Sigmoid colon (tissue), 7 donors: ENCODE data around the gene SPG7. TPM values are rescaled to one million over a fixed set of nuclear protein-coding genes. Genes with fewer than 3 reads are reported as not detected.

ENCODE experiments used
- DNase-seq: peaks from one replicate; pipeline ENCODE4 v3.0.0-alpha.2; 2019
- H3K27ac ChIP-seq, 4 donors: fragments of 200-600 bp; sonication (generic); one replicate each; pipeline ENCODE4 v1.5.1; 2016 to 2019; ENCODE audit warnings: mild to moderate bottlenecking in 1 of 4
- H3K27me3 ChIP-seq, 3 donors: fragments of 200-600 bp; sonication (generic); one replicate each; pipeline ENCODE4 v1.5.1; 2019; ENCODE audit warnings: mild to moderate bottlenecking in 1 of 3
- H3K36me3 ChIP-seq, 4 donors: fragments of 200-600 bp; sonication (generic); one replicate each; pipeline ENCODE4 v1.5.1; 2016 to 2019
- H3K4me1 ChIP-seq, 4 donors: fragments of 200-600 bp; sonication (generic); one replicate each; pipeline ENCODE4 v1.5.1; 2017 to 2019
- H3K4me3 ChIP-seq, 4 donors: fragments of 200-600 bp; sonication (generic); one replicate each; pipeline ENCODE4 v1.5.1; 2017 to 2019; ENCODE audit warnings: mild to moderate bottlenecking in 2 of 4, moderate library complexity in 1 of 4
- H3K9me3 ChIP-seq, 4 donors: fragments of 200-600 bp in 3 of 4; sonication (generic) in 3 of 4; one replicate each; pipeline versions ENCODE4 v1.5.1 to v1.6.1; 2013 to 2019
- CTCF ChIP-seq, 4 experiments: fragments of 450-650 bp in 3 of 4; fragments of 200-600 bp in 1 of 4; IDR thresholded peaks; one replicate each; pipeline ENCODE4 v1.5.1; 2016 to 2019; ENCODE audit warnings: antibody characterized with exemption in 4 of 4, mild to moderate bottlenecking in 3 of 4, moderate library complexity in 2 of 4
- EP300 ChIP-seq, 4 donors: sonication (generic); formaldehyde crosslinking; IDR thresholded peaks; one replicate each; pipeline ENCODE4 v1.6.1; 2017; ENCODE audit warnings: antibody characterized with exemption in 4 of 4
- POLR2A ChIP-seq, 2 donors: fragments of 450-650 bp; IDR thresholded peaks; one replicate each; pipeline ENCODE4 v1.6.1; 2016; ENCODE audit warnings: antibody characterized with exemption in 2 of 2, mild to moderate bottlenecking in 2 of 2, moderate library complexity in 2 of 2
- POLR2AphosphoS5 ChIP-seq, 4 donors: sonication (generic); formaldehyde crosslinking; IDR thresholded peaks; one replicate each; pipeline ENCODE4 v1.6.1; 2017; ENCODE audit warnings: antibody characterized with exemption in 4 of 4
- whole genome bisulfite sequencing, 2 donors: extraction: QIAGEN DNeasy Blood & Tissue Kit; methylation state at CpG; one replicate each; pipeline ENCODE4 v1.1.7; 2013; 5-methylcytosine and 5-hydroxymethylcytosine counted together
- intact Hi-C: fragments of 100-400 bp; cut with DNase I; formaldehyde crosslinking; loops from one replicate; pipeline ENCODE4 v1.15.1; 2023
- polyA plus RNA-seq, 3 donors: library from polyadenylated mRNA; stranded (reverse); fragments of 200-250 nt; gene quantifications; one replicate each; pipeline ENCODE4 v1.2.3, GENCODE V29; 2013
- total RNA-seq, 4 donors: library from RNA; depleted of rRNA; stranded (reverse); fragments of >200 nt; gene quantifications; one replicate each; pipeline ENCODE4 v1.1.0, GENCODE V29; 2016
- donor health status: healthy with polysubstance abuse.
- donor health status: Bipolar disorder and iron deficiency.
- donor health status: healthy.

The SPG7 gene
- total and polyA plus RNA-seq, 7 donors = 27.7 to 211 (median 75.3) TPM

- H3K4me1 ChIP-seq = no peaks in the 10 kb centered on the region
- H3K9me3 ChIP-seq = no peaks in the 10 kb centered on the region
- no peak for DNase-seq
- WGBS, 2 donors = 84 to 92% methylated on average over 28 of the region's 28 CpGs
- TF ChIP-seq POLR2AphosphoS5 (IDR thresholded peaks at IDR 0.05) = no peak
- no peak for TF ChIP-seq POLR2A (IDR thresholded peaks at IDR 0.05)
- TF ChIP-seq EP300 (IDR thresholded peaks at IDR 0.05) = no peak
- TF ChIP-seq CTCF (IDR thresholded peaks at IDR 0.05) = no peak
- no peak overlapping the region for H3K27ac ChIP-seq
- intact Hi-C loops = no loop called here
- H3K27me3 ChIP-seq = no peaks in the 10 kb centered on the region
- H3K4me3 ChIP-seq = no peak overlapping the region
- H3K36me3 ChIP-seq = peaks cover 13 to 98% (median 63%) of the 10 kb centered on the region in 4 donors
These were observed 40.3 kb downstream of the SPG7 start for GRCh38 chr16:89548344-89549006.

GRCh38 chr16:89549007-89549700, 41.0 kb downstream of the SPG7 start:
- Histone ChIP-seq H3K36me3 (peaks cover 18 to 100% (median 69%) of the 10 kb centered on the region in 4 donors), H3K4me1 (no peaks in the 10 kb centered on the region), H3K9me3 (no peaks in the 10 kb centered on the region), H3K4me3 (no peak overlapping the region), H3K27me3 (no peaks in the 10 kb centered on the region), H3K27ac (no peak overlapping the region)
- 76 to 90% methylated on average over 10 of the region's 10 CpGs for WGBS, 2 donors
- DNase-seq = no peak
- no peak for TF ChIP-seq POLR2A (IDR thresholded peaks at IDR 0.05)
- no peak for TF ChIP-seq EP300 (IDR thresholded peaks at IDR 0.05)
- no peak for TF ChIP-seq POLR2AphosphoS5 (IDR thresholded peaks at IDR 0.05)
- TF ChIP-seq CTCF (IDR thresholded peaks at IDR 0.05) = no peak
- intact Hi-C loops = no loop called here

- WGBS, 2 donors = 91 to 92% methylated on average over 22 of the region's 22 CpGs
- intact Hi-C loops = no loop called here
These were observed 42.3 kb downstream of the SPG7 start for GRCh38 chr16:89550421-89551007.

GRCh38 chr16:89552329-89552728, 44.1 kb downstream of the SPG7 start:
- Histone ChIP-seq H3K9me3 (no peaks in the 10 kb centered on the region), H3K4me1 (no peaks in the 10 kb centered on the region), H3K4me3 (no peak overlapping the region), H3K36me3 (peaks cover 32 to 98% (median 51%) of the 10 kb centered on the region in 4 donors), H3K27ac (no peak overlapping the region), H3K27me3 (no peaks in the 10 kb centered on the region)
- no peak for DNase-seq
- TF ChIP-seq POLR2AphosphoS5 (IDR thresholded peaks at IDR 0.05) (no peak), POLR2A (IDR thresholded peaks at IDR 0.05) (no peak), CTCF (IDR thresholded peaks at IDR 0.05) (no peak), EP300 (IDR thresholded peaks at IDR 0.05) (no peak)
- intact Hi-C loops = no loop called here
- 95 to 96% methylated on average over 22 of the region's 22 CpGs for WGBS, 2 donors

More at GRCh38 chr16:89550421-89551007, 42.3 kb downstream of the SPG7 start:
- Histone ChIP-seq H3K9me3 (no peaks in the 10 kb centered on the region), H3K27me3 (no peaks in the 10 kb centered on the region), H3K4me1 (no peaks in the 10 kb centered on the region), H3K27ac (no peak overlapping the region), H3K36me3 (peaks cover 22 to 100% (median 65%) of the 10 kb centered on the region in 4 donors), H3K4me3 (no peak overlapping the region)
- no peak for DNase-seq
- TF ChIP-seq POLR2AphosphoS5 (IDR thresholded peaks at IDR 0.05) (no peak), CTCF (IDR thresholded peaks at IDR 0.05) (no peak), EP300 (IDR thresholded peaks at IDR 0.05) (no peak), POLR2A (IDR thresholded peaks at IDR 0.05) (no peak)
